Measurements from ENCODE around the gene P2RY12.

P2RY12 gene

DNA sequence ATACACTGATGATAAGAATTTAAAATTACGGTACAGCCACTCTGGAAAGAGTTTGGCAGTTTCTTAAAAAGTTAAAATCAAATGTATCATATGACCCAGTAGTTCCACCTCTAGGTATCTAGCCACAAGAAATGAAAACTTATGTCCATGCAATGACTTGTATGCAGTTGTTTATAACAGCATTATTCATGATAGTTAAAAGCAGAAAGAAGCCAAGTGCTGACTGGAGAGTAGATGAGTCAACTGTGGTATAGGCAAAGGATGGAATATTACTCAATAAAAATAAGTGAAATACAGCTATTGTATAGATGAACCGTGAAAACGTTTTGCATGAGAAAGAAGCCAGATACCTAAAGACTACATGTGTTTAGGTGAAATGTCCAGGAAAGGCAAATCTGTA lies 82.8 kb downstream of the P2RY12 start:
- DNase-seq (ENCODE audit: extremely low read depth, low read depth) = peak; percentile 48
- TF ChIP-seq, protein P1, sequence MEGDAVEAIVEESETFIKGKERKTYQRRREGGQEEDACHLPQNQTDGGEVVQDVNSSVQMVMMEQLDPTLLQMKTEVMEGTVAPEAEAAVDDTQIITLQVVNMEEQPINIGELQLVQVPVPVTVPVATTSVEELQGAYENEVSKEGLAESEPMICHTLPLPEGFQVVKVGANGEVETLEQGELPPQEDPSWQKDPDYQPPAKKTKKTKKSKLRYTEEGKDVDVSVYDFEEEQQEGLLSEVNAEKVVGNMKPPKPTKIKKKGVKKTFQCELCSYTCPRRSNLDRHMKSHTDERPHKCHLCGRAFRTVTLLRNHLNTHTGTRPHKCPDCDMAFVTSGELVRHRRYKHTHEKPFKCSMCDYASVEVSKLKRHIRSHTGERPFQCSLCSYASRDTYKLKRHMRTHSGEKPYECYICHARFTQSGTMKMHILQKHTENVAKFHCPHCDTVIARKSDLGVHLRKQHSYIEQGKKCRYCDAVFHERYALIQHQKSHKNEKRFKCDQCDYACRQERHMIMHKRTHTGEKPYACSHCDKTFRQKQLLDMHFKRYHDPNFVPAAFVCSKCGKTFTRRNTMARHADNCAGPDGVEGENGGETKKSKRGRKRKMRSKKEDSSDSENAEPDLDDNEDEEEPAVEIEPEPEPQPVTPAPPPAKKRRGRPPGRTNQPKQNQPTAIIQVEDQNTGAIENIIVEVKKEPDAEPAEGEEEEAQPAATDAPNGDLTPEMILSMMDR (IDR thresholded peaks at IDR 0.05; ENCODE audit: low read depth, low read length) = no peak

DNA sequence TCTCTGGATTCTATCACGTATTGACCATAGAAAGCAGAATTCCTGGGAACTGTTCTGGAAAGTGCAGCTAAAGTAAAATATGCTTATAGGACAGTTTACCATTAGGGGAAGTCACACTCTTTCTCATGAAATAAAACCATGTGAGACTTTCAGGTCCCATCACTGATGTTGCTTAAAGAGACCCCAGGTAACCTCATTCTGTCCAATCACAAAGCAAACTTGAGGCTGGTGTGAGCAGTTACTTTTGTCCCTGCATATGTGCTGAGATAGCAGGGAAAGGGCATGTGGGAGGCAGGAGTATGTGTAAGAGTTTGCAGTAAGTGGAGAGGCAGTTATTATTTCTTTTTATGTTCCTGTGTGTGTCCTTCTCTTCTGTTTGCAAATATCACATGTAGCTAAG lies 84.0 kb downstream of the P2RY12 start:
- DNase-seq (ENCODE audit: extremely low read depth, low read depth) = no peak
- TF ChIP-seq, protein P1 (IDR thresholded peaks at IDR 0.05; ENCODE audit: low read depth, low read length) = no peak

DNA sequence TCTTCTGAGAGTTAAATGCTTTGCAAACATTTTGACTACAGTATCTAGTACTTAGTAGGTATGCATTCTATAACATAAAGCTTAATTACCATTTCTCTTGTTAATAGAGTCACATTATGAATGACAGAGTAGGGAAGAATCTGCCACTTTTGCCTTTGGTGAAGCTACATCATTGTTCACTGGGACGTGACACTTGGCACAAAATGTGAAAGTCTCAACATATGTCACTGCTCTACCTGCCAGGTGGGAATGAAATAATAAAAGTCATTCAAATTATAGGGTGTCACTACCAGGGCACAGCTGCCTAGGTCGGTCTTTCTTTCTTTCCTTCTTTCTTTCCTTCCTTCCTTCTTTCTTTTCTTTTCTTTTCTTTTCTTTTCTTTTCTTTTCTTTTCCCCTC lies 85.5 kb downstream of the P2RY12 start:
- no peak for DNase-seq (ENCODE audit: extremely low read depth, low read depth)
- TF ChIP-seq, protein P1 (IDR thresholded peaks at IDR 0.05; ENCODE audit: low read depth, low read length) = no peak

DNA sequence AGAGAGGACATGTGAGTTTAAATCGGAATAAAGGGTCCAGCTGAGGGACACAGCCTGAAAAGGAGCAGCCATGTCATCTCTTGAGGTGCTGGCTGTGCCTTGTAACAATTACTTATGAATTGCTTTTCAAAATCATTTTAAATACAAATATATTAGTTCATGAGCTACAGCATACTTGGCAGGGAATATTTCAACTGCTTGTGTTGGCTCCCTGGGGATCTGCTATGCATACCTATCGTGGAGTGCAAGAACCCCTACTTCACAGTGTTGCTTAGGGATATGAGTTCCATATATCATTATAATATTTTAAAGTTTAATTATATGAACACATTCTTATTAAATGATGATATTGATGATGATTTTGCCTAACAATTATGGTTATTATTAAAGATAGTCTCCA lies 87.1 kb downstream of the P2RY12 start:
- TF ChIP-seq, protein P1 (IDR thresholded peaks at IDR 0.05; ENCODE audit: low read depth, low read length) = no peak
- no peak for DNase-seq (ENCODE audit: extremely low read depth, low read depth)

DNA sequence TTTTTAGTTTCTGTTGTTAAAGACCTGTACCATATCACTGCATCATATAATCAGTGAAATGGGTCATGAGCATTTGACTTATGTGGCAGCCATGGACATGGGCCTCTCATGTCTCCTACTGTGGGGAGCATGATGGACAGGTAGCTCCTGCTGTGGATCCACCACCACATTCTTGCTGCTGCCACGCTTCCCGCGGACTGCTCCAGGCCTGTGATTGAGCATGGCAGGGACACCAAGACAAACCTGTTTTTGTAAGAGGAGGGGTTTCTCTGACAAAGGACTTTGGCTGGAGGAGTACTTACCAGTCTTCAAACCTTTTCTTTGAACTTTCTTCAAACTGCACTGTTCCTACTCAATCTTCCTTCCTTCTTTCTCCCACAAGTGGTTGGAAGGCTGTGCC lies 88.3 kb downstream of the P2RY12 start:
- DNase-seq (ENCODE audit: extremely low read depth, low read depth) = no peak

DNA sequence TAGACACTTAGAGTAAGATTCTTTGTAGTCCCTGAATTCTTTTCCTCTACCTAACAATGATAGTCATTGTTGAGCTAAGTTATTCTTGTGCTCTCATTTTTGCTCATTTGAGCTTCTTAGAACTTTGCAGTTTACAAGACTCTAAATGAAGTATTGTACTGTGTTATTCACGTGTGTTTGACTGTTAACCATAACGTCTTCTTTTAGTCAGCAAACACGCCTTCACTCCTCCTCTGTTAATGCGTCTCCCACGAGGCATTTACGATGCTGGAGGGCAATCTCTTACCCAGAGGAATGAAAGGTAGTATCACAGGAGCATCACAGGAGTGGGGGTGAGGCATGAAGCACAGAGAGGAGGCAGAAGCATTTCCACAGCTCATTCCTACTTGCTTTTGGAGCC lies 91.4 kb downstream of the P2RY12 start:
- no peak for DNase-seq (ENCODE audit: extremely low read depth, low read depth)
- TF ChIP-seq, protein P1 (IDR thresholded peaks at IDR 0.05; ENCODE audit: low read depth, low read length) = no peak

More for the DNA sequence above, 88.3 kb downstream of the P2RY12 start:
- TF ChIP-seq, protein P1 (IDR thresholded peaks at IDR 0.05; ENCODE audit: low read depth, low read length) = no peak

DNA sequence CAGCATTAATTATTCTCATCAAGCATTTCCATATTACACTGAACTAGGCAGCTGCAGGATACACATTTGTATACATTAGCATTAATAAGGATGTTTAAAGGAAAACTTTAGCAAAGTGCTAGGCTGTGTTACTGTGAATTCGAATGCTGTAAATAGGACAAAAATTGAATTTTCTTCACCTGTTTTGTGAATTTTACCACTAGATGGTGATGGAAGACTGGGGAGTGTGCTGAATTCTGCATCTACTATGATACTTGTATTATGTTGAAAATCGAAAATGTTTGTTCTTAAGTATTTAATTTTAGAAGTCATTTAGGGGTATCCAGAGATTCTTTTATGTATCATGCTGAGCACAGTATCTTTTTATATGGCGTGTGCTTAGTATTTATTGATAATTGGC lies 93.9 kb downstream of the P2RY12 start:
- TF ChIP-seq, protein P1 (IDR thresholded peaks at IDR 0.05; ENCODE audit: low read depth, low read length) = peak; percentile 64
- DNase-seq (ENCODE audit: extremely low read depth, low read depth) = no peak
